Activated T-helper 2 cell treated with anti-CD3 and anti-CD28 coated beads, Interferon-gamma antibody, Interleukin-2, Interleukin-4, amounts not matched to agents 10 μg/mL and 5 μg/mL and 100 μg/mL, durations not matched to agents 14 hours and 24 hours and 36 hours (primary cell): ENCODE data around the gene ADGRG7. TPM values are rescaled to one million over a fixed set of nuclear protein-coding genes. Genes with fewer than 3 reads are reported as not detected.
"Not testable (repeated sequence)": the region's sequence is repeated elsewhere in the genome, so short reads cannot be mapped to it uniquely, and the experiment has no call there.

Experiments
- DNase-seq: peaks from one replicate; pipeline ENCODE4 v3.0.0; 2021; ENCODE audit warnings: low spot score
- H3K27ac Mint-ChIP-seq: one replicate; pipeline ENCODE4 v1.8.0; 2021; ENCODE audit warnings: mixed read lengths
- H3K27me3 Mint-ChIP-seq: one replicate; pipeline ENCODE4 v1.8.0; 2021; ENCODE audit warnings: low read depth, mixed read lengths
- H3K36me3 Mint-ChIP-seq: one replicate; pipeline ENCODE4 v1.8.0; 2021; ENCODE audit warnings: low read depth, mixed read lengths
- H3K4me1 Mint-ChIP-seq: one replicate; pipeline ENCODE4 v1.8.0; 2021; ENCODE audit warnings: low read depth, mixed read lengths
- H3K4me3 Mint-ChIP-seq: one replicate; pipeline ENCODE4 v1.8.0; 2021; ENCODE audit warnings: low read depth, mild to moderate bottlenecking, moderate library complexity, mixed read lengths
- H3K9me3 Mint-ChIP-seq: one replicate; pipeline ENCODE4 v1.8.0; 2021; ENCODE audit warnings: mixed read lengths
- intact Hi-C: fragments of 100-400 bp; cut with micrococcal nuclease; formaldehyde crosslinking; loops from one replicate; pipeline ENCODE4 v1.15.1; 2023
- total RNA-seq: library from RNA; stranded (reverse); gene quantifications from 2 replicates; pipeline ENCODE4 v1.2.3, GENCODE V29; 2022

The ADGRG7 gene
- total RNA-seq, 1 donor from 2014 or later = not detected

GRCh38 chr3:100635273-100635701, 25.9 kb downstream of the ADGRG7 start:
- Mint-ChIP-seq H3K4me1 (peaks cover 14% of the 10 kb centered on the region), H3K4me3 (no peak overlapping the region), H3K27ac (no peak overlapping the region), H3K36me3 (no peaks in the 10 kb centered on the region), H3K27me3 (peaks cover 15% of the 10 kb centered on the region), H3K9me3 (no peaks in the 10 kb centered on the region)
- intact Hi-C loops = no loop called here
- DNase-seq = no peak

GRCh38 chr3:100637197-100637631, 27.8 kb downstream of the ADGRG7 start:
- Mint-ChIP-seq H3K27ac (no peak overlapping the region), H3K27me3 (peaks cover 15% of the 10 kb centered on the region), H3K4me3 (no peak overlapping the region), H3K4me1 (peaks cover 17% of the 10 kb centered on the region), H3K9me3 (no peaks in the 10 kb centered on the region), H3K36me3 (no peaks in the 10 kb centered on the region)
- DNase-seq = no peak
- intact Hi-C loops = no loop called here

- Mint-ChIP-seq H3K4me1 (peaks cover 11% of the 10 kb centered on the region), H3K27me3 (peaks cover 14% of the 10 kb centered on the region), H3K4me3 (no peak overlapping the region), H3K36me3 (no peaks in the 10 kb centered on the region), H3K27ac (no peak overlapping the region), H3K9me3 (no peaks in the 10 kb centered on the region)
- intact Hi-C loops = no loop called here
- no peak for DNase-seq
Observed at GRCh38 chr3:100640633-100641032, 31.2 kb downstream of the ADGRG7 start.

- H3K4me1 Mint-ChIP-seq = peaks cover 11% of the 10 kb centered on the region
- H3K27ac Mint-ChIP-seq = no peak overlapping the region
- no peaks in the 10 kb centered on the region for H3K9me3 Mint-ChIP-seq
- no peak overlapping the region for H3K4me3 Mint-ChIP-seq
- H3K27me3 Mint-ChIP-seq = peaks cover 14% of the 10 kb centered on the region
- no peak for DNase-seq
- intact Hi-C loops = no loop called here
- no peaks in the 10 kb centered on the region for H3K36me3 Mint-ChIP-seq
Observed at GRCh38 chr3:100641471-100642032, 32.2 kb downstream of the ADGRG7 start.

GRCh38 chr3:100645913-100646312, 36.5 kb downstream of the ADGRG7 start:
- H3K4me3 Mint-ChIP-seq = no peak overlapping the region
- intact Hi-C loops = no loop called here
- H3K36me3 Mint-ChIP-seq = no peaks in the 10 kb centered on the region
- no peak overlapping the region for H3K27ac Mint-ChIP-seq
- peaks cover 12% of the 10 kb centered on the region for H3K4me1 Mint-ChIP-seq
- no peaks in the 10 kb centered on the region for H3K9me3 Mint-ChIP-seq
- peaks cover 5% of the 10 kb centered on the region for H3K27me3 Mint-ChIP-seq
- DNase-seq = no peak

DNA sequence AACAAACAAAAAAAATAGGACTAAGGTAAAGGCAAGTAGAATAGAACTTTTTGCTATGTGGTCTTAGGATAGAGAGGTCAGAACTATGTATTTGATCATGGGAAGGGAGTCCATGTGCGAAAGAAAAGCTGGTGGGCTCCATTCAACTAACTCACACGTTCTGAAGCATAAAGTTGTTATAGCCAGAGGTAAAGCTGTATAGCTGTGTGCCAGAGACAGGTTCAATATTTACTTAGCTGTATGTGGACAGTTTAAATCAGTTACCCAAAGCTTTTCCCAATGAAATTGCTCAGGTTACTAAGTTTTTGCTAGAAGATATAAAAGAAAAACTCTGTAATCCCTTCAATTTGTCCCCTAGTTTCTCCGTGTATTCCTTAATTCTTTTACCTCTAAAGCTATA, 37.8 kb downstream of the ADGRG7 start:
- Mint-ChIP-seq H3K4me3 (no peak overlapping the region), H3K27me3 (peaks cover 5% of the 10 kb centered on the region), H3K4me1 (peaks cover 14% of the 10 kb centered on the region), H3K36me3 (no peaks in the 10 kb centered on the region), H3K9me3 (no peaks in the 10 kb centered on the region), H3K27ac (no peak overlapping the region)
- no peak for DNase-seq
- intact Hi-C loops = no loop called here

GRCh38 chr3:100647657-100648056, 38.3 kb downstream of the ADGRG7 start:
- peaks cover 3% of the 10 kb centered on the region for H3K27me3 Mint-ChIP-seq
- intact Hi-C loops = no loop called here
- no peak for DNase-seq
- no peaks in the 10 kb centered on the region for H3K9me3 Mint-ChIP-seq
- H3K27ac Mint-ChIP-seq = no peak overlapping the region
- H3K36me3 Mint-ChIP-seq = no peaks in the 10 kb centered on the region
- H3K4me3 Mint-ChIP-seq = no peak overlapping the region
- peaks cover 14% of the 10 kb centered on the region for H3K4me1 Mint-ChIP-seq

DNA sequence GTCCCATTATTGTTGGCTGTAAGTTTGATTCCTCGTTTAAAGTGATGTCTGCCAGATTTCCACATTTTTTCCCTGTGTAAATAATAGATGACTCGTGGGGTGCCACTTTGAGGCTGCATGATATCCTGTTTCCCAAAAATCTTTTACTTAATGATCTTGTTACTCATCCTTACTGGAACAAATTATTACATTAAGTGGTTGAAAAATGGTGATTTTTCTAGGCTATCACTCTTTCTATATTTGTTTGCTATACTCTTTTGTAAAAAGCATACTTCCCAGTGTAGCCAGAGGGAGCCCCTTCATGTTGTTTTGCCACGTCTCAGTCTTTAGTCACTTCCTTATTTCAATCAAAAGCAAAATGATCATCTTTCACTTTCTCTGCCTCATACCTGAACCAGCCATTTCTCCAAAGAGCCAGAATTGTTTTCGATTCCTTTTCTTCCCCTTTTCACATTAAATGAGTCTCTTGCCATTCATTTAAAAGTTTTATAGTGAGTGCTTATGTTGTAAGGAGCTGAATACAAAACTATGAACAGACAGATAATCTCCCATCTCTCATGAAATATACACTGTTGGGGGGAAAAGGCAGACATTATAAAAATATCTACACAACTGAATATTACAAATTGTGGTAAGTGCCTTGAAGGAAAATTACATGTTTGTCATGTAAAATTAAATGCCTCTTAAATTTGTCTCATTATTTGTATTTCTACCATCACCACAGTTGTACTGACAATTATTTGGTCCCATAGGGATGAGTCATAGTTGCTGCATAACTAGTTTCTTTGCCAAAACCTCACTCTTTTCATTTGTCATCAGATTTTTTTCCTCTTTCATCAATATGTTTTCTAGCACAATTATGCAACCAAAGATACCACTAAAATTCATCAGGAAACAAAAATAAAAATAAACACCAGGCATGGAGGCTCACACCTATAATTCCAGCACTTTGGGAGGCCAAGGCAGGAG, 41.5 kb downstream of the ADGRG7 start:
- Mint-ChIP-seq H3K4me1 (peaks cover 14% of the 10 kb centered on the region), H3K36me3 (no peaks in the 10 kb centered on the region), H3K27ac (peak overlapping the region; percentile 38), H3K9me3 (no peaks in the 10 kb centered on the region), H3K4me3 (peak overlapping the region; percentile 5), H3K27me3 (peaks cover 2% of the 10 kb centered on the region)
- DNase-seq = no peak
- intact Hi-C loops = loop anchor here (1.0 to 5.0 kb wide), 5 partner anchors 14 to 731 kb away; no protein-coding TSS in a partner anchor

DNA sequence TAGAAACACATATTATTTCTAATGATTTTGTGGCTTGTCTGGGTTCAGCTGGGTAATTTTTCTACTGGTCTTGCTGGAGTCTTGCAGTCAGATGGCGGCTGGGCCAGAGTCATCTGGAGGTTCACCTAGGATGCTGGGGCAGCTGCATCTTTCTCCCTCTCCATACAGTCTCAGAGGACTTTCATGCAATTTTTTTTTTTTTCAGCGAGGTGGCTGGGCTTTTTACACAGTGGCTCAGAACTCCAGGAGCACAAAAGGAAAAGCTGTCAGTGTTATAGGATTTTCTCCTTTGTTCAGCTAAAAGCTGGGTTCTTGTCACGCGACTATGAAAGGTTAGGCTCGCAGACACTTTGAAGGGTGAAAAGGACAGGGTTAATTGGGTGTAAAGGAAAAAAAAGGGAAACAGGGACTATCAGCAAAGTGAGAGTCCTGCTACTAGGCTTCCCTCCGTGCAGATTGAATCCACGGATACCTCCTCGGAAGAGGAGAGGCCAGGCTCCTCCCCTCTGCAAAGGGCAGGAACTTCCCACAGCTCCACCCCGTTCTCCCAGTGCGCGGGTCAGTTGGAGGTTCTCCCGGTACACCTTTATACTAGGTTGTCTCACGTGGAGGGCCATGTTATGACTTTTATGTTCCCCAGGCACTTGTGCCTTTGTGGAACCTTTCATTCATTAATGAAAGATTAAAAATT, 44.3 kb downstream of the ADGRG7 start:
- Mint-ChIP-seq H3K9me3 (no peaks in the 10 kb centered on the region), H3K36me3 (no peaks in the 10 kb centered on the region), H3K4me3 (no peak overlapping the region), H3K27me3 (peaks cover 3% of the 10 kb centered on the region), H3K27ac (no peak overlapping the region), H3K4me1 (peaks cover 14% of the 10 kb centered on the region)
- intact Hi-C loops = loop anchor here (5.0 kb wide), 3 partner anchors 144 to 729 kb away; no protein-coding TSS in a partner anchor
- no peak for DNase-seq

DNA sequence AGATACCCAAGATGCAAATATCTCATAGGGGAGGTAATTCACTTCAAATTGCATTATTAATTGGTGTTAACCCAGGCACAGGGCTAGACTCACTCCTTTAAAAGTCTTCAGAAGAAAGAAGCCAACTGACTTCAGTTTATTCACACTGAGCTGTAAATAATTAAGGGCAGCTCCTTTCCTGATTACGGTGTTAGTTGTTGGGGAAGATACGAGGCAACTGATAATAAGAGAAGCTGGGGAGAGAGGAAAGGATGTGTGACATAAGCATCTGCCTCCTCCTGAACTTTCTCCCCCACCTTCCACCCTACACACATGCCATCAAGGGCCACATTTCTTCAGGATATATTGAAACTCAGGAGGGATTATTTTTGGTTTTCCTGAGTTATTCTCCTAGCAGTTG, 47.5 kb downstream of the ADGRG7 start:
- Mint-ChIP-seq H3K27ac (no peak overlapping the region), H3K36me3 (no peaks in the 10 kb centered on the region), H3K4me3 (no peak overlapping the region), H3K4me1 (no peaks in the 10 kb centered on the region), H3K27me3 (peaks cover 3% of the 10 kb centered on the region), H3K9me3 (no peaks in the 10 kb centered on the region)
- intact Hi-C loops = no loop called here
- no peak for DNase-seq

GRCh38 chr3:100661294-100661693, 51.9 kb downstream of the ADGRG7 start:
- intact Hi-C loops, H3K27me3 Mint-ChIP-seq, H3K4me3 Mint-ChIP-seq, H3K9me3 Mint-ChIP-seq, H3K27ac Mint-ChIP-seq, H3K36me3 Mint-ChIP-seq, DNase-seq: not testable (repeated sequence)
- H3K4me1 Mint-ChIP-seq = peaks cover 32% of the 10 kb centered on the region

DNA sequence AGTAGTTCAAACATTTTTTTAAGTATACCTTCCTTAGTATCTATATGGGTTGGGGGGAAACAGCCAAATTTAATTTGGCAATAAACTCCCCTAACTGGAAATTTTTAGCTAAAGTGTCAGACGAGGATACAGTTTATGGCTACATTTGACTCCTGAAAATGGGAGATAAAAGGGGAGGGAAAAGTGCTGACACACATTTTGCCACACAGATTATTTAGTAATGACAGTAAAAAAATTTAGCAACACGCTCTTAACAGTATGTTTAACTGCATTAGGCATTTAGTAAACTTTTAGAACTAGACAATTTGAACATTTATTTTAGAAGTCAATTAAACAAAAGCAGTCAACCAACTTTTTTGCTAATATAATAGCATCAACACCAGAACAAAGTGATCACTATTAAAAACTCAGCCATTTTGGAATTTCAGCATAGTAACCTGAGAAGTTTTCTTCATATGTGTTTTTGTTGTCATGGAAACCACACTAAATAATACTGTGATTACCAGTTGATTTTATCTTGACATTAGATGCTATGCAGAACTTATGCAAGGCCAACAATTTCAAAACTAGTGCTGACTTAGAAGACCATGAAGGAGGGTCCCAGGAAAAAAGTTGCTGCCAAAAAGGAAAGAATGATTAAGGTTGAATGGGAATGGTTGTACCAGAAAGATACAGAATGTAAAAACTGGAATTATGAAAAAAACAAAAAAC, 52.9 kb downstream of the ADGRG7 start:
- intact Hi-C loops = no loop called here
- Mint-ChIP-seq H3K9me3 (no peaks in the 10 kb centered on the region), H3K4me1 (peaks cover 32% of the 10 kb centered on the region), H3K27me3 (peaks cover 3% of the 10 kb centered on the region), H3K4me3 (no peak overlapping the region), H3K27ac (no peak overlapping the region), H3K36me3 (no peaks in the 10 kb centered on the region)
- DNase-seq = no peak
